GM18499 (cell line): ENCODE results near the gene TBC1D2B.

Experiments
- ATAC-seq: cut with Tn5 transposase; IDR thresholded peaks from one replicate; pipeline ENCODE4 v1.9.1; 2021; ENCODE audit warnings: moderate number of reproducible peaks; ENCODE audit not compliant: insufficient read depth, unreplicated experiment

Gene TBC1D2B

DNA sequence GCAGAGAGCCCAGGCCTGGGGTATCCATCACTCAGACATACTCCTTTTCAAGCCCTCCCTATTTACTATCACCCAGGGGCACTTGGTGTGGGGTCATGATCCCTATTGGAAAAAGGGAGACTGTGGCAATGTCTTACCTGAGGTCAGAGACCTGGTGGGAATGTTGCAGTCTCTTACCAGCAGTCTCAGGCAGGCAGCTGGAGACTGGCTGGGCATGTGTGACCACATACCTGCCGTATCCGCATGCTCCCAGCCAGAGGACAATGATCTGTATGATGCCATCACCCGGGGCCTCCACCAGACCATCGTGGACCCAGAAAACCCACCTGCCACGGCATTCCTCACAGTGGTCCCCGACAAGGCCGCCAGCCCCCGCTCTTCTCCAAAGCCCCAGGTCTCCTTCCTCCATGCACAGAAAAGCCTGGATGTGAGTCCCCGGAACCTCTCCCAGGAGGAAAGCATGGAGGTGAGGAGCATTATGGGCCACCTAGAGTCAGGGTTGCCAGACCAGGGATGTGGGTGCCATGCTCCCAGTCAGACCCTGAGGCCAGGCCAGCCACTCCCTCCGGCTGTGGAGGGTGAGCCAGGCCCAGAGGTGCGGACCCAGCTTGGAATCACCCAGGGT, 20.7 kb upstream of the TBC1D2B start:
- no peak for ATAC-seq

DNA sequence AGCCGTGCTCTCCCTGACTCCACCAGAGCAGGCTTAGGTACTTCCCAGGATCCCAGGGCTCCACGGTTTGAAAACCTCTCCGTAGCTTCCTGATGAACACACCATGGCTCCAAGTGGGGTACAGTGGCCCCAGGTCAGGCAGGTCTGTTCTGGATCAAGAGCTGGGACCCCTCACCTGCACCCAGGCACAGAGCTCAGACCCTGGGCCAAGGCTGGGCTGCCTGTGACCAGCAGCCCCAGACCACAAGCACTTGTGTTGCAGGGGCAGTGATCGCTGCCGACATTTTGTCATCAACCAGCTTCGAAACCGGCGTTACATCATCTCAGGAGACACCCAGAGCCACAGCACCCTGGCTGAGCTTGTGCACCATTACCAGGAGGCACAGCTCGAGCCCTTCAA, 20.2 kb upstream of the TBC1D2B start:
- no peak for ATAC-seq

- no peak for ATAC-seq
These were observed 15.9 kb upstream of the TBC1D2B start for GRCh38 chr15:78093242-78094020.

DNA sequence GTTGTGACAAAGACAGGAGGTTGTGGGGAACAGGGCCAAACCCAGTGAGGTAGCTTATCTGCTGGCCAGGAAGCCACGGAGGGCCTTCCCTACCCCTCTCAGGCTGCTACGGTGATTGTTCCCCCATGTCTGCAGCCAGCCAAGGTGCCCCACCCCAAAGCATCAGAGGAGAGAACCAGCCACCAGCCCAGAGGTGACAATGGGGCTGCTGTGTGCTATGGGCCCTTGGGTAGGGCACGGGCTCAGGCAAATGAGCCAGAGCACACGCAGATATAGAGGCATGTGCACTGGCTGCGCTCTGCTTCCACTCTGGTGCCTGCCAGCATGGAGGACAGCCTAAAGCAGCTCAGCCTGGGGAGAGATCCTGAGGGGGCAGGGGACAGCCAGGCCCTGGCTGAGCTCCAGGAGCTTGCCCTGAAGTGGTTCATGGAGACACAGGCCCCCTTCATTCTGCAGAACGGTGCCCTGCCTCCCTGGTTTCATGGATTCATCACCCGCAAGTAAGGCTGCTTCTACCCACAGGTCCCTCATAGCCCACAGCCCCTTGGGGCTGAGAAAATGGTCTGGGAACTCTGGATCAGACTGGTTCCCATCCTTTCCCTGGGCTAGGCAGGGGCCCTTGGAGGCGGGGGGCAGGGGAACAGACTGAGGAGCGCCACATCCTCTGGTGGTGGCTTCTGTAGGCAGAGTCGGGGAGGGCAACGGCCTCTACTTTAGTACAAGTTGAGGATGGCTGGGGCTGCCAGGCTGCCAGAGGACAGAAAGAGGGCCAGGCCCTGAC, 14.9 kb upstream of the TBC1D2B start, which contains the start of gene SH2D7:
Gene SH2D7 (plus strand): TSS at position 301 of the 781 bp plus-strand sequence. CDS start 24 bp downstream, at position 325.
- ATAC-seq, result no peak

- ATAC-seq, result no peak
These were observed 13.0 kb upstream of the TBC1D2B start for GRCh38 chr15:78090422-78091063.

- ATAC-seq, result no peak
These were observed 11.2 kb upstream of the TBC1D2B start for GRCh38 chr15:78088773-78089080.

DNA sequence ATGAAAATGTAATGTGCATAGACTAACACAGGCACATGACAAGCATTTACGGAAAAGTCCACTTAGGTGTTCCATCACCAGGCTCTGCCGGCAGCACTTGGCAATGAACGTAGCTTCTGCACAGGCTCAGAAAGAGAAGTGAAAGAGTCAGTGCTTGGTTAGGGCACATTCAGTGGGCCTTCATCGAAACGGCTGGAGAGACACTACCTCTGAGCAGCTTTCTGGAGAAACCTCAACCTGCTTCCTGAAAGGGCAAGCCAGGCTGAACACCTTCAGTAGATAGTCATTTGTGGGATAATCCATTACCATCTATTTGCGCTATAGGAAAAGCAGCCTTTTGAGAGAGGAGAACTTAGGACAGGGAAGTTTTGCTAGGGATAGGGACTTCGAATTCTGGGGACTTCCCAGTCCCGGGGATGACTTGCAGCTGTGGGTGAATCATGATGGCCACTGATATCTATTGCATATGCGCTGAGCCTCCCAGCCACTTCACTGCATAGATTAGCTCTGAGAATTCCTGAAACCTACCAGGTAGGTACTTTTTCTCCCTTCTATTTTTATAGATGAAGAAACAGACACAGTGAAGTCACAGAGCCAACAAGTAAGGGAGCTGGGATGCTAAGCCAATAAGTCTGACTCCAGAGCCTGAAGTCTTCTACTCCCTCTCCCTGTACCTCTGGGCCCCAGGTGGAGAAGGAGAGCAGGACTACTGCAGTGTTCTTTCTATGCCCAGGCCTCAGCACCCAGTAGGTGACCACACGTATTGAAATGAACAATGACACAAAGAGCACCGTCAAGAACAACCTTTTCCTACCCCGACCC, 10.7 kb upstream of the TBC1D2B start:
- ATAC-seq, result no peak

DNA sequence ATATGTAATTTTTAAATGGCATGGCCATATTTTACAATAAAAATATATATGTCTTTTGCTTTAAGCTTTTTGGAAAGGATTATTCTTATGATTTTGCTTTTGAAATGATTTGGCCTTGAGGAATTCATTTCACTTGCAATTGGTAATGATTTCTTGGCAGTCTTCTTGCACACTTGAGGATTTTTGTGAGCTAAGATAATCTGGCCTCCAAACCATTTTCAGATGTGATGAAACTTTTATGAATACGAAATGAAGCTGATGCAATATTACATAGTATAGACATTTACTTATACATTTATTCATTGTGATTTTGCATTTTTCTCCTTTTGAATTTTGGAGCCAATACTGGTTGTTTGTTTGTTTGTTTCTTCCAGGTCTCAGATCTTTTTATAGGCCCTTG, 8.4 kb upstream of the TBC1D2B start:
- ATAC-seq, result no peak

DNA sequence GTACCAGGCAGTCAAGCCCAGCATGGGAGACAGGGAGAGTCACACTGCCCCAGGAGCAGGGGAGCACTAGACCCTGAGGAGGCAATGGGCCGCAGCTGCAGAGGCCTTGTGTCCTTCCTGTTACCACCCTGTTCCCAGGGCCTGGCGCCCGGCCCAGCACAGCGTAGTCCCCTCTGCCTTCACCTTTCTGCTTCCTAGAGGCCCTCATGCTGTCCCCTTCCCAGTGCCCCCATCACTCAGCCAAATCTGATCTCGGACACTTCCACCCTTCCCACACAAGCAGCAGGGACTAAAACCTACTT, 6.9 kb upstream of the TBC1D2B start:
- no peak for ATAC-seq

GRCh38 chr15:78083687-78084448, 6.4 kb upstream of the TBC1D2B start:
- ATAC-seq, result no peak

- no peak for ATAC-seq
These were observed 5.7 kb upstream of the TBC1D2B start for GRCh38 chr15:78083186-78083585.

DNA sequence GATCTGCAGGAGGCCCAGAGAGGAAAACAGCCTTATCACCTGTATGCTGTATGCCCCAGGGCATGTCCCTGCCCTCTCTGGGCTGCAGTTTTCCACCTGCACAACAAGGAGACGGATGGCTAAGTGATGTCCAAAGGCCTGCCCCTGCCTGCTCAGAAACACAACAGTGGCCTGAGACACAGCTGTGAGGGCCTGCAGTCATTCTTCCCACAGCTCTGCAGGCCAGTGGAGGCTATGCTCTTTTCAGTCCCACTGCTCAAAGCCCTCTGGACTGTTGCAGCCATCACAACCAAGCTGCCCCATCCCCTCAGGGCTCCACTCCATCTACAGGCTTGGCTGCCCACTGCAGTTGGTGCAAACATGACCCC, 5.2 kb upstream of the TBC1D2B start:
- ATAC-seq, result no peak

DNA sequence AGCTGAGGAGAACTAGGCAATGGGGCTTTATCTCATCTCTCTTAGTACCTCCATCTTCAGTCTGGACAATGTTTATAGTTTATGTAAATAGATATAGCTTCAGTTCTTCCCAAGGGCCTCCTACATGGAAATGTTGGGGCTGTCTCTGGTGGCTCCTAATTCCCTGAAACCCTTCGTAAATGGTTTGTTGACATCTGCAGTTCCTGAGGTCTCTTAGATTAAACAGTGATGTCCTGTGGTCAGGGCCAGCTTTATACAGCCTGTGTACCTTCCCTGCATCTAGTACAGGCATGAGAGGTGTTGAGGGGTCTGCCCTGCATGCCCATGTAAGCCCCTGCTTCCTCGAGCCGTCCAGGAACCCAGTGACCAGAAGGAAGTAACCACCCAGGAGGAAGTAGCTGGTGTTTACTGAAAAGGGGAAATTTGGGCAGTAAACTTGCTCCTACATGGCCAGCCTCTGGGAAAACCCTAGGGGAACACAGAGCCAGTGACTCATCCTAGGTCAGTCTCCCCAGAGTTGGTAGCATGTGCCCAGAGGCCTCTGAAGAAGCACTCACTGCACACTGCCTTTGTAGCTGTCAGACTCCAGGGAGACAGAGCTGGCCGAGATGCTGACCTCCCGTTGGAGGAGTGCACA, 4.7 kb upstream of the TBC1D2B start:
- no peak for ATAC-seq

GRCh38 chr15:78080088-78080460, 2.6 kb upstream of the TBC1D2B start:
- no peak for ATAC-seq

- no peak for ATAC-seq
These were observed 2.0 kb upstream of the TBC1D2B start for GRCh38 chr15:78079298-78080087.

DNA sequence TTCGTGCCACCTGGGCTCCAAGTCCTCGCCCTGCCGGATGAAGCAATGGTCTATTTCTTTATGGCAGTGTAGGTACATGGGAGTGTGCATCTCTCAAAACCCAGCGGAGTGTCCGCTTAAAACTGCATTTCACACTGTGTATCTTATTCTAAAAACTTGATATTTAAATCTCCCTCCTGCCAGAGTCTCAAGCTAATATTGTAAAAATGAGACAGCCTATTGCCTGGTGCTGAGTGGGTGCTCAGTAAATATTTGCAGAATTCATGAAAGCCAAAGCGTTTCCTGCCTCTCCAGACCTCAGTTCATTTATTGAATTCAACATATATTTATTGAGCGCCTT, 330 bp upstream of the TBC1D2B start:
- no peak for ATAC-seq

DNA sequence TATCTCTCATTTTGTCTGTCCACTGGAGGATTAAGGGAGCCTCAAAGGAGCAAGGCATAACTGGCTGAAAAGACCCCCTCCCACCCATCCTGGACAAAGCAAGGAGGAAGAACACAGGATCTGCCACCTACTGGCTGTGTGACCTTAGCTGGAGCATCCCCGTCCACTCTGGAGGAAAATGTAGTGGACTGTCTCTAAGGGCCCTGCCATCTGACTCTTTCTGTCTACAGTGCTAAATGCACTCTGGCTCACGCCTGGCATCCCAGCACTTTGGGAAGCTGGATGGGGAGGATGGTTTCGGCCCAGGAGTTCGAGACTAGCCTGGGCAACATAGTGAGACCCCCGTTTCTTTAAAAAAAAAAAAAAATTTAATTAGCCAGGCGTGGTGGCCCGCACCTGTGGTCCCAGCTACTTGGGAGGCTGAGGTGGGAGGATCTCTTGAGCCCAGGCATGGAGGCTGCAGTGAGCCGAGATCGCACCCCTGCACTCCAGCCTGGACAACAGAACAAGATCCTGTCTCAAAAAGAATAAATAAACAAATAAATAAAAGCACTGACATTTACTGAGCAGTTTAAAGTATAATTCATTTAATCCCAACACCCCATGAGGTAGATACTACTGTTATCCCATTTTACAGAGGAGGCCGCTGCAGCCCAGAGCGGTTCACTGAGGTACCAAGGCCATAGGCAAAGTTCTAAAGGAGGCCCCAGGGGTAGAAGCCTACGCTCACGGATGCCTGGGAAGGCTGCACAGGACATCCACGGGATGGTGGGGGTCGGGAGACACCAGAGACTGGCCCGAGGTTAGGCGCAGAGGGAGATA, 1.1 kb downstream of the TBC1D2B start:
- no peak for ATAC-seq
